ENCODE data around the gene VAV3. TPM values are rescaled to one million over a fixed set of nuclear protein-coding genes. Genes with fewer than 3 reads are reported as not detected.
A peak's percentile ranks its signal among the peaks of the same experiment; 100 is the strongest.

VAV3 gene
- total RNA-seq, 1 experiment from 2014 or later: 0.57 TPM

DNA sequence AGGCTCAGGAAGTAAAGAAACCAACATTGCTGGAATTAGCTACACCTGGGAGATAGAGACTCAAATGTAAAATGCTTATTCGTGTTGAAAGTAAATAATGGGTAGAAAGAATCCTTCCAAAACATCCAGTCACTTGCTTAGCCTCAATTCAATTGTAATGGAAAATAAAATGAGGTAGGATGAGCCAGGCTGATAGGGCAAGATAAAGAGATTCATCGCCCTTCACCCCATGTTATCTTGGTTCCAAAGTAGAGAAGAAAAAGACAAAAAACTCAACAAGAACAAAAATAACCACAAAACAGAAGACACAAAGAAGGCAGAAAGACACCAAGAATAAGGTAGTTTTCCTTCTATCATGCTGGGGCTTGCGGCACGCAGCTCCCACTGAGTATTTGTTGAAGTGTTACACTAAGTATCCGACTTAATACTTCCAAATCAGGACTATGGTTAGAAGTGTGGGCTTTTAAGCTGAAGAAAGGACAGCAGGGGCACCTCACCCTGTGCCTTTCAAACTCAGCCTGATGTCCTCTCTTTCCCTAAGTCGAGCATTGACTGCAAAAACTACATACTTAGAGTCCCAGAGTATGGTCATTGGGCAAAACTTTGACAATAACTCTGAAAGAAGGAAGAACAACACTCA, 202.1 kb downstream of the VAV3 start:
- no TSS peak for BruUV-seq (replicated peaks)
- H3K4me1 Mint-ChIP-seq (ENCODE audit: low read depth, unreplicated experiment): no peaks in the 10 kb centered on the region
- H3K27me3 Mint-ChIP-seq (ENCODE audit: insufficient read depth, unreplicated experiment): peaks cover 19% of the 10 kb centered on the region
- no peak overlapping the region for H3K27ac Mint-ChIP-seq (ENCODE audit: unreplicated experiment)
- POLR2A ChIA-PET: no interaction called here
- Histone ChIP-seq H3K4me1 (no peaks in the 10 kb centered on the region), H3K9me3 (no peaks in the 10 kb centered on the region), H3K4me3 (ENCODE audit: low read depth, low read length) (no peak overlapping the region), H3K36me3 (ENCODE audit: control insufficient read depth, insufficient read depth, low read length) (no peaks in the 10 kb centered on the region), H3K27me3 (replicated peaks; ENCODE audit: control insufficient read depth, insufficient read depth, low read length) (no peaks in the 10 kb centered on the region)
- intact Hi-C loops (cut with micrococcal nuclease; ENCODE audit: unreplicated experiment): no loop called here
- H3K4me3 Mint-ChIP-seq (ENCODE audit: unreplicated experiment): no peak overlapping the region
- H3K9me3 Mint-ChIP-seq (ENCODE audit: unreplicated experiment): no peaks in the 10 kb centered on the region
- TF ChIP-seq, protein P1, sequence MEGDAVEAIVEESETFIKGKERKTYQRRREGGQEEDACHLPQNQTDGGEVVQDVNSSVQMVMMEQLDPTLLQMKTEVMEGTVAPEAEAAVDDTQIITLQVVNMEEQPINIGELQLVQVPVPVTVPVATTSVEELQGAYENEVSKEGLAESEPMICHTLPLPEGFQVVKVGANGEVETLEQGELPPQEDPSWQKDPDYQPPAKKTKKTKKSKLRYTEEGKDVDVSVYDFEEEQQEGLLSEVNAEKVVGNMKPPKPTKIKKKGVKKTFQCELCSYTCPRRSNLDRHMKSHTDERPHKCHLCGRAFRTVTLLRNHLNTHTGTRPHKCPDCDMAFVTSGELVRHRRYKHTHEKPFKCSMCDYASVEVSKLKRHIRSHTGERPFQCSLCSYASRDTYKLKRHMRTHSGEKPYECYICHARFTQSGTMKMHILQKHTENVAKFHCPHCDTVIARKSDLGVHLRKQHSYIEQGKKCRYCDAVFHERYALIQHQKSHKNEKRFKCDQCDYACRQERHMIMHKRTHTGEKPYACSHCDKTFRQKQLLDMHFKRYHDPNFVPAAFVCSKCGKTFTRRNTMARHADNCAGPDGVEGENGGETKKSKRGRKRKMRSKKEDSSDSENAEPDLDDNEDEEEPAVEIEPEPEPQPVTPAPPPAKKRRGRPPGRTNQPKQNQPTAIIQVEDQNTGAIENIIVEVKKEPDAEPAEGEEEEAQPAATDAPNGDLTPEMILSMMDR (IDR thresholded peaks at IDR 0.05; ENCODE audit: insufficient read depth in 1 of 2, low read depth in 1 of 2, low read length in 1 of 2, severe bottlenecking in 1 of 2, unreplicated experiment in 1 of 2): no peak
- no peaks in the 10 kb centered on the region for H3K36me3 Mint-ChIP-seq (ENCODE audit: insufficient read depth, unreplicated experiment)
- CTCF ChIA-PET: no interaction called here
- DNase-seq: no peak

DNA sequence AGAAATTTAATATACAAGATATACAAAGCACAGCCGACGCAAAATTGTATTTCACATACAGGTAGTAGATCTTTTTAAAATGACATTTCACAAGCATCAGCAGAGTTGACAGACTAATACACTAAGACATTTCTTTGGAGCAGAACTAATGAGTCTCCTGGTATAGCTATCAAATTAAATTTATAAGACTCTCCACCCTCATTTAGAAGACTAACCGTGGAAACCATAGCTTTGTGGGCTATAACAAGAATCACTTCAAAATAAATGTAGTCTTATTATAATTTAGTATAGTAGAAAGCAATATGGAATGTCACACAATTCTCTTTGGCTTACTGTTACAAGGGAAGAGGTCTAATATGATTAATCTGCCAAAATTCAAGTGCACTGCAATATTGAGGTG, 204.9 kb downstream of the VAV3 start:
- DNase-seq: no peak
- Histone ChIP-seq H3K4me1 (no peaks in the 10 kb centered on the region), H3K4me3 (ENCODE audit: low read depth, low read length) (no peak overlapping the region), H3K9me3 (no peaks in the 10 kb centered on the region), H3K36me3 (ENCODE audit: control insufficient read depth, insufficient read depth, low read length) (no peaks in the 10 kb centered on the region), H3K27me3 (replicated peaks; ENCODE audit: control insufficient read depth, insufficient read depth, low read length) (no peaks in the 10 kb centered on the region)
- TF ChIP-seq, protein P1 (IDR thresholded peaks at IDR 0.05; ENCODE audit: insufficient read depth in 1 of 2, low read depth in 1 of 2, low read length in 1 of 2, severe bottlenecking in 1 of 2, unreplicated experiment in 1 of 2): no peak
- no TSS peak for BruUV-seq (replicated peaks)
- Mint-ChIP-seq H3K9me3 (ENCODE audit: unreplicated experiment) (no peaks in the 10 kb centered on the region), H3K4me1 (ENCODE audit: low read depth, unreplicated experiment) (no peaks in the 10 kb centered on the region), H3K27me3 (ENCODE audit: insufficient read depth, unreplicated experiment) (peaks cover 20% of the 10 kb centered on the region), H3K27ac (ENCODE audit: unreplicated experiment) (no peak overlapping the region), H3K36me3 (ENCODE audit: insufficient read depth, unreplicated experiment) (no peaks in the 10 kb centered on the region), H3K4me3 (ENCODE audit: unreplicated experiment) (no peak overlapping the region)
- ChIA-PET CTCF (no interaction called here), POLR2A (no interaction called here)
- intact Hi-C loops (cut with micrococcal nuclease; ENCODE audit: unreplicated experiment): no loop called here

DNA sequence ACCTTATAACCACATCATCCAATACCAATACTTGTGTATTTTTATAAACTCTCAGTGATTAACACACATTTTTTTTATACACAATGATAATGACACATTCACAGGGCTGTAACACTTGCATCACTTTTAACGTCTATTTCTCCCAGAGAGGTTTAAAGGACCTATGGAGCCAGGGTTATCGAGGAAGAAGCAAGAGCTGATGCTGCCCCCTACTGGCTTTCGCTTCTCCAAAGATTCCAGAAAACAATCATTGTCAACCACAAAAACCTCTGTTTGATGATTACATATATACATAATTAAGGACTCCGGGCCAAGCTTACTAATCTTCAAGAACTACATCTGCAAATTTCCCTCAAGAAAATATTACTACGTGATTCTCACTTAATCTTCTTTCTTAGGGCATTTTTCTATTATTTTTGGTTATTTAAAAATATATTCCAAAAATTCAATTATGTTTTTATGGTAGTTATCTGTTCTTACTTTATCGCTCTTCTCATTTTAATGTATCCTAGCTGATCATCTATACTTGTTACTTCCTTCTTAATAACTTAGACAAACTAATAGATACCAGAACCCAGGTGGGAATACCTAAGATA, 214.5 kb downstream of the VAV3 start:
- H3K4me3 Mint-ChIP-seq (ENCODE audit: unreplicated experiment): no peak overlapping the region
- intact Hi-C loops (cut with micrococcal nuclease; ENCODE audit: unreplicated experiment): loop anchor here (1.0 to 5.0 kb wide), 2 partner anchors 83 to 320 kb away; no protein-coding TSS in a partner anchor

More for the DNA sequence above, 214.5 kb downstream of the VAV3 start:
- H3K36me3 ChIP-seq (ENCODE audit: control insufficient read depth, insufficient read depth, low read length): no peaks in the 10 kb centered on the region
- no peak overlapping the region for H3K4me3 ChIP-seq (ENCODE audit: low read depth, low read length)
- Mint-ChIP-seq H3K36me3 (ENCODE audit: insufficient read depth, unreplicated experiment) (peaks cover 6% of the 10 kb centered on the region), H3K27ac (ENCODE audit: unreplicated experiment) (no peak overlapping the region), H3K4me1 (ENCODE audit: low read depth, unreplicated experiment) (no peaks in the 10 kb centered on the region), H3K9me3 (ENCODE audit: unreplicated experiment) (no peaks in the 10 kb centered on the region), H3K27me3 (ENCODE audit: insufficient read depth, unreplicated experiment) (peaks cover 1% of the 10 kb centered on the region)
- TF ChIP-seq, protein P1 (IDR thresholded peaks at IDR 0.05; ENCODE audit: insufficient read depth in 1 of 2, low read depth in 1 of 2, low read length in 1 of 2, severe bottlenecking in 1 of 2, unreplicated experiment in 1 of 2): peak; percentile 44 to 54
- H3K4me1 ChIP-seq: no peaks in the 10 kb centered on the region
- DNase-seq: peak; percentile 42 to 52
- no peaks in the 10 kb centered on the region for H3K9me3 ChIP-seq
- BruUV-seq (replicated peaks): no TSS peak
- H3K27me3 ChIP-seq (replicated peaks; ENCODE audit: control insufficient read depth, insufficient read depth, low read length): no peaks in the 10 kb centered on the region
- POLR2A ChIA-PET: no interaction called here
- CTCF ChIA-PET: interaction anchor here (1.4 kb wide), 1 partner anchor 320 kb away, joined by 4 read pairs; no protein-coding TSS in a partner anchor

Data from Caco-2 (cell line).